ENCODE results near the gene FBXL19. TPM values are rescaled to one million over a fixed set of nuclear protein-coding genes. Genes with fewer than 3 reads are reported as not detected.

Gene FBXL19
- total and polyA plus RNA-seq, 2 of the 13 experiments (the other 11 are each of a cell fraction or from before 2014, with no cell fraction given): 6.0 to 13.7 TPM

GRCh38 chr16:30893744-30894539 lies 29.4 kb upstream of the FBXL19 start, which contains the start of gene BCL7C (continued):
- TF ChIP-seq HMGXB4 (CRISPR knock-in tag; IDR thresholded peaks at IDR 0.05; ENCODE audit: borderline replicate concordance in 1 of 2, low read depth in 1 of 2) (peak; percentile 94 to 95), BORCS8-MEF2B (CRISPR knock-in tag; IDR thresholded peaks at IDR 0.05) (peak; percentile 97), POLR2A (IDR thresholded peaks at IDR 0.05; ENCODE audit: insufficient read depth in 1 of 2, low read depth in 2 of 2, low read length in 2 of 2) (peak; percentile 52 to 86; a peak in 3 of 4 replicates), DNMT3B (CRISPR knock-in tag; conservative IDR thresholded peaks at IDR 0.05) (no peak; the same call in 1 of the 2 replicates), RAD51 (IDR thresholded peaks at IDR 0.05; ENCODE audit: borderline replicate concordance) (no peak), ERF (CRISPR knock-in tag; IDR thresholded peaks at IDR 0.05) (peak; percentile 94), IRF1 (CRISPR knock-in tag; IDR thresholded peaks at IDR 0.05; ENCODE audit: low read depth) (peak; percentile 91; the same call in 1 of the 2 replicates), TERF1 (CRISPR knock-in tag; IDR thresholded peaks at IDR 0.05) (peak; percentile 93), ZNF143 (CRISPR knock-in tag; IDR thresholded peaks at IDR 0.05) (peak; percentile 66), ZNF572 (CRISPR knock-in tag; IDR thresholded peaks at IDR 0.05) (no peak), ZNF883 (CRISPR knock-in tag; IDR thresholded peaks at IDR 0.05; ENCODE audit: not compliant biosample characterization) (peak; percentile 87), SMC3 (IDR thresholded peaks at IDR 0.05; ENCODE audit: low read length) (no peak), KIAA2018 (CRISPR knock-in tag; IDR thresholded peaks at IDR 0.05; ENCODE audit: borderline replicate concordance) (no peak), CENPX (CRISPR knock-in tag; IDR thresholded peaks at IDR 0.05) (no peak), ZBTB8A (CRISPR knock-in tag; IDR thresholded peaks at IDR 0.05; ENCODE audit: borderline replicate concordance, low read depth) (peak; percentile 66; the same call in 1 of the 2 replicates), ZBTB38 (CRISPR knock-in tag; IDR thresholded peaks at IDR 0.05) (peak; percentile 100), SYNCRIP (IDR thresholded peaks at IDR 0.05; ENCODE audit: insufficient read depth, low read depth, low read length) (no peak)

Measured in HepG2 (cell line).